ENCODE measurements around the gene POR.
A peak's percentile ranks its signal among the peaks of the same experiment; 100 is the strongest.

Gene POR

DNA sequence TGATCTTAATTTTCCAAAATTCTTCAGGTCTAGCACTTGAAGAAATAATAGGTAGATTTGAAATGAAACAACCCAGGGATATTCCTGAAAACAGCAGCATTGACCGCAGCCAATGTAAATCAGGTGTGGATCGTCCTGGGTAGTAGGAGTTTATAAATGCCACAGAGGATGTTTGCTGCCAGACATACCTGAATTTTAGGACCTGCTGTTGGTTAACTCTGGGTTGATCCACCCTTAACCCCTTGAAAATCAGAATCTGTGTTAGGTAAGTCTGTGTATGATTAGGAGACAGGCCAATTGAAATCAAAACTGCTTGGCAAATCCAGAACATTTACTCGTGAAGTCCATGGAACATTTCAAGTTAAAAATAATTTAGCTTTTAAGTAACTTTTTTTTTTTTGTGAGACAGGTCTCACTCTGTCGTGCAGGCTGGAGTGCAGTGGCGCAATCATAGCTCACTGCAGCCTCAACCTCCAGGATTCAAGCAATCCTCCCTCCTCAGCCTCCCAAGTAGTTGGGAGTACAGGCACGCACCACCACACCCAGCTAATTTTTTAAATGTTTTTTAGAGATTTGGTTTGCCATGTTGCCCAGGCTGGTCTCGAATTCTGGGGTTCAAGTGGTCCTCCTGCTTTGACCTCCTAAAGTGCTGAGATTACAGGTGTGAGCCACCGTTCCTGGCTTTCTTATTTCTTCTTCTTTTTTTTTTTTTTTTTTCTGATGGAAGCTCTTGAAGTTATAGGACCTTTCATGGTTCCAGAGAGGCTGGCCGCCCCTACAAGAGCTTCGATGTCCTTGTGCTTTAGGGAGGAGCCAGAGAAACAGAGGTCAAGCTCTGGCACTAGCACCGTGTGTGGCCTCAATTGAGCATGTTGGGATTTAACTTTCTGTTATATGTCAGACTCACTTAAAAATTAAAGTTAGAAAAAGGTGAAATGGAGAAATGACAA, 2.0 kb downstream of the POR start:
- DNase-seq, result no peak

DNA sequence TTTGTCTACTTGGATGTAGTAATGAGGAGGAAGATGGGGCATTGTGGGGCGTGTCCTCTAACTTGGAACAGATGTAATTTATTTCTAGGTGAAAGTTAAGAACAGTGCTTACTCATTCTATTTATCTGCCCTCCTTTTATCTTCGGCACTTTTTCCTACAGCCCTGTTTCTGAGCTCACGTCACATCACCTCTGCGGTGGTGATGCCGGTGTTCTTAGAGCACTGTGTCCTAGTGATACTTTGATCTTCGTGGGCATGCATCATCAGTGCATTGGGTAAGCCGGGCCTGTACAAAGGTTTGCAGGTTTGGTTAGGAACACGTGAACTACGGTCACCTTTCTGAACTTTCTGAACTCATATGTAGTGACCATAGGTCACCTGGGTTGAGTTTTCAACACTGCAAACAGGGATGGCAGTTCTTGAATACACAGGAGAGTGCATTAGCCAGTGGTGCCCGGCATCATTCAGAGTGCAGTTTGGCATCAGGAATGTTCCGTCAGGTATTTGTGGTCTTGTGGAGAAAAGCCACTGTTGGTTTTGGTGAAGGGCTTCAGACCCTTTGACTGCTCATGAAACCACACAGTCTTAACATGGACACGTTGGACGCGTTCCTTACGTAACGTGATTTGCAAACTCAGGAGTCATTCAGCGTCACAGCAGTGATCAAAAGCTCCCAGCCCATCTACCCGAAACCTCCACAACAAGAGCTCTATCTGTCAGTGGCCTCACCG, 5.6 kb downstream of the POR start:
- DNase-seq, result peak in 1 of 2 experiments; percentile 65

DNA sequence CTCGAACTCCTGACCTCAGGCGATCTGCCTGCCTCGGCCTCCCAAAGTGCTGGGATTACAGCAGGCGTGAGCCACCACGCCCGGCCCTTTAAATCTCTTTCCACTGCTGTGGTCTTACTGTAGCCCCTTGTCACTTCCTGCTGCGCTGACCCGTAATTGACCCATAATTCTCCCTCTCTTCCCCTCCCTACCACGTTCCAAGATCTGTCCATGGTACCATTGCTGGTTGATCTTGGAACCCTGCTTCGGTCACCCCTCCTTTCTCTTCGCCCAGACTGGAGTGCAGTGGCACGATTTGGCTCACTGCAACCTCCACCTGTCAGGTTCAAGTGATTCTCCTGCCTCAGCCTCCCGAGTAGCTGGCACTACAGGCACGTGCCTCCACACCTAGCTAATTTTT, 6.5 kb downstream of the POR start:
- DNase-seq, result no peak

DNA sequence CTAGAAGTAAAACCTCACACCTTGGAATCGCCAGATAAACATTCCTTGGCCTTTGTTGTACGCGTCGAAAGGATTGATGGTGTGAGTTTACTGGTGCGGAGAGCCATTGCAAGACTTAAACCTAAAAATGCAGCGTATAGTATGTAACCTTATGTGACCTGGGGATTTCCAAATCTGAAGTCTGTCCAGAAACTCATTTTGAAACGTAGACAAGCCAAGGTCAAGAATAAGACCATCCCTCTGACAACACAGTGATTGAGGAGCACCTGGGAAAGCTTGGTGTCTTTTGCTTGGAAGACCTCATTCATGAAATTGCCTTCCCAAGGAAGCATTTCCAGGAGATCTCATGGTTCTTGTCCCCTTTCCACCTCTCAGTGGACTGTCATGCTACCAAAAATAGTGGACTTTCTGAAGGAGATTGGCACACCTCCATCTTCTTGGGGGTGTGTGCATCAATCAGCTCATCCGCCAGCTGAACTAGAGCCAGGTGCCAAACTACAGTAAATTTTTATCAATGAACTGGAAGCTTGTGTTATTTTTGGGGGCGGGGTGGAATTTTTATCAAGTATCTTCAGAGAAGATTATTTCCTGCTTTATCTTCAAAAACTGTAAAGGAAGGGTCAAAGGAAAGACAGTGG, 8.1 kb downstream of the POR start:
- DNase-seq, result no peak

DNA sequence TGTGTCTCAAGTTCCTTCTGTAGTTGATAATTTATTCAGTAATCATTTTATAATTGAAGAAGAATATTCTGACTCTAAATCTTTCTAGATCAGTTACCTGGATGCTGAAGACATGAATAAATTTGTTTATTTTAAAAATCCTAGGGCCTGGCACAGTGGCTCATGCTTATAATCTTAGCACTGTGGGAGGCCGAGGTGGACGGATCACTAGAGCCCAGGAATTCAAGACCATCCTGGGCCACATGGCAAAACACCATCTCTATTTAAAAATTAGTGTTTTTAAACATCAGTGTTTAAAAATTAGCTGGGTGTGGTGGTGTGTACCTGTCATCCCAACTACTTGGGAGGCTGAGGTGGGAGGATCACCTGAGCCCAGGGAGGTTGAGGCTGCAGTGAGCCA, 9.3 kb downstream of the POR start:
- DNase-seq, result no peak

DNA sequence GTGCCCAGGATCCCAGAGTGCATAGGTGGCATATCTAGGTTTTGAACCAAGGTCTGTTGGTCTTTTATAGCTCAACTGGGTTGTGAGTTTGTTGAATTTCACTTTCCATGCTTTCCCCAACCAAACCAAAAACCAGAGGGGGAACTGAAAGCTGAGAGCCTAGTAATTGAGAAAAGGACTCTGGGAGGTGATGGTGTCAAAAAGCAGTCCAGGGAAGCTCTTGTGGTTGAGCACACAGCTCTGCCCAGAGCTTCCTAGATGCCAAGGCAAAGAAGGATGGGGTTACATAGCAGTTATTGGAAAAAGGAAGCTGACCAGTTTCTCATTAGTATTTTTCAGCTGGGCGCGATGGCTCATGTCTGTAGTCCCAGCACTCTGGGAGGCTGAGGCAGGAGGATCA, 9.9 kb downstream of the POR start:
- no peak for DNase-seq

DNA sequence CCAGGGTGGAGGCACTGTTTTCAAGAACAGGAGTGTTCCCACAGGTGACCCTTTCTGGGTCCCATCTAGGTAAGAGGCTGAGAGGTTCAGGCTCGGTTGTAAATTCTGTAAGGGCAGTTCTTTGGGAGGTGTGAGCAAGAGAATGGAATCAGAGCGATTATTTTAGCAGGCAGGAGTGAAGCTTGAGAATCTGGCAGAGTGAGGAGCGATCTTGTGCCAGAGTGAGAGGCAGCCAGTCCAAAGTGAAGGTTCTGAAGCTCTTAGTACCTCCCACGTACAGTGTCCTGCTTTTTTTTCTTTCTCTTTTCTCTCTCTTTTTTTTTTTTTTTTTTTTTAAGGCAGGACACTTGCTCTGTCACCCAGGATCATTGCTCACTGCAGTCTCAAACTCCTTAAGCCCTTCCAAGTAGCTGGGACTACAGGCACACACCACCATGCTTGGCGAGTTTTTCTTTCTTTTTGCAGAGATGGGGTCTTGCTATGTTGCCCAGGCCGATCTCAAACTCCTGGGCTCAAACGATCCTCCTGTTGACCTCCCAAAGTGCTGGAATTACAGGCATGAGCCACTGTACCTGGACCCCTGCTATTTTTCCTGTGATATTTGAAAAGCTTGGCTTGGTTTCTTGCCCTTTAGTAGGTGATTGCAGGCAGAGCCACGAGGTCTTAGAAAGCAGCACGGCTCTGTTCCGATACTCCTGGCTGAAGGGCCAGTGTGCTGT, 10.9 kb downstream of the POR start:
- DNase-seq, result no peak

DNA sequence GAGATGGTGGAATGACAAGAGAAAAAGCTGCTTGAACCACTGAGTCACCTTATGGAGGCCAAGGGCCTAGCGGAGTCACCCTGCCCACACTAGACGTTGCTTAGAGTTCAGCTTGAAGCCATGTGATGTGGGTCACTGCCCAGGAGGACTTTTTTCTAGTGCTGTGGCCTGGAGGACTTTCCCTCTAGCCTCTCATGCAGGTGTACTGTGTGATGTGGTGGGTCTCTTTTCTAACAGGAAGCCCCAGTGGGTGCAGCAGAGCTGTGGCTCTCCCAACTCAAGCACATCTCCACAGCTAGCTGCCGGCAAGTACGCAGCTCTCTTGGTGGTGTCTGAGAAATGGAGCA, 13.6 kb downstream of the POR start:
- DNase-seq, result no peak

DNA sequence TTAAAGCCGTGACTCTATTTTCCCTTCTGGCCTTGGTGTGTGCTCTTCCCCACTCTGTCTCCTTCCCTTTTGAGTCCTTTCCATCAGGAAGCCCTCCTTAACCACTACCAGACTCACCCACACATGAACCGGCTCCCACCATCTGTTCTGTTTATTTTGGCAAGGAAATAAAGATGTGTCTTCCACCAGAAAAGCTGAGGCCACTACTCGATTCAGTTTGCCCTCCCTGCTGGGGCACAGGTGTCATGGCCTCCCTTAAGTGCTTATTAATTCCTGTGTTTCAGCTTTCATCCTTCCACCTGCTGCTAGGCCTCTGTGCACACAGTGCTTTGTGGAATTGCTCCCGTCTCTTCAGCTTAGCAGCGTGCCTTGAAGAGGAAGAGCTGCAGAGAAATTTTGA, 16.7 kb downstream of the POR start:
- DNase-seq, result no peak

DNA sequence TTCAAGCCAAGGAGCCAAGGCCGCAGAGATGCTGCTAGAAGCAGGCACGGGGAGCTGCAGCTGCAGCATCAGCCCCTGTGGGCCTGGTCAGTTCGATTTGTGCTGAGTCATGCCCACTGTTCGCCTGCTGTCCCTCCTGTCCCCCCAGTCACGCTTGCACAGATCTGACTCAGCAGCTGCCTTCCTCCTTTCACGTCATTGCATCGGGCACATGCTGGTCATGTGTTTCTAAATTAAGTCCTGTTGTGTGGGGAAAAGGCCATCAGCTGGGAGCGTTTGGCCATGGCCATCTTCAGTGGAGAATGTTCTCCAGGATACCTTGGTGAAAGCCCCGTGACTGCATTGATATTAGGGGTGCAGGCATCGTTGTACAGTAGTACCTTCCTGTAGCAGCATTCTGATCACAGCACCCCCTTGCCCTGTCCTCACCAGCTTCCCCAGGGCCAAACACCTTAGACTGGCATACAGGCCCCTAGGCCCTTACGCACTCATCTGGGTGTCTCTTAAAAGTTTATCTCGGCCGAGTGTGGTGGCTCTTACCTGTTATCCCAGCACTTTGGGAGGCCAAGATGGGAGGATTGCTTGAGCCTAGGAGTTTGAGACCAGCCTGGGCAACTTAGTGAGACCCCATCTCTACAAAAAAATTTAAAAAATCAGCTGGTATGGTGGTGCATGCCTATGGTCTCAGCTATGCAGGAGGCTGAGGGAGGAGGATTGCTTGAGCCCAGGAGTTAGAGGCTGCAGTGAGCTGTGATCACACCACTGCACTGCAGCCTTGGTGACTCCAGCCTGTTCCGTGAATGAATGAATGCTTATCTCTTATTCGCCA, 23.2 kb downstream of the POR start:
- no peak for DNase-seq

DNA sequence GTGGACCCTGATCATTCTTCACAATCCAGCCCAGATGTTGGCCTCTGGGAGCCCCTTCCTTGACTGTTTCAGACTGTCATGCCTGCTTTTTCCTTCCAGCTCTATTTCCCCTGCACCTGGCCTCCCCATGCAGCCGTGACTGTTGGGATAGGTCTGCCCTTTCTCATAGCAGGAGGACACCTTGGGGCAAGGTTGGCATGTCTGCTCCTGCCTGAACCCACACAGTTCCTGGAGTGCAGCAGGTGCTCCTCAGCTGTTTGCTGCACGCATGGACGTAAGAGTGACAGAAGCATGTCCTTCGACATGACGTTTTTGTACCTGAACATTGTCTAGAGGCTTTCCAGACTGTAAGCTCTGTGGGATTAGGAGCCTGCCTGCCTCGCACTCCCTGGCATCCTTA, 24.0 kb downstream of the POR start:
- no peak for DNase-seq

DNA sequence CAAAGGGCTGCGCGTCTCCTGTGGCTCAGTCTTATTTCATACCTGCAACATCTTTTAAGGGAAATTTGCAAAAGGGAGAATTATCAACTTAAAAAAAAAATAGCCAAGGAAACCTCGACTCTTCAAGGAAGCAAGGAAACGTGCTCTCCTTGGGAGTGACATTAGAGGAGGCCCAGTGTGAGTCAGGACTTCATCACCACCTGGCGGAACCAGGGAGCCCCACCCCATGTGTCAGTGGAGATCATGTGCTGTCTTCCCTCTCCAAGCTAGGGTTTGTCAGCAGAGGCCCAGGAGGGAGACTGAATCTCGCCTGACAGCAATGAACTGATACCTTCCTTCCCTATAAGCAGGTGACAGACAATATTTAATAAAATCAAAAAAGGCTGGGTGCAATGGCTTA, 28.9 kb downstream of the POR start:
- no peak for DNase-seq

DNA sequence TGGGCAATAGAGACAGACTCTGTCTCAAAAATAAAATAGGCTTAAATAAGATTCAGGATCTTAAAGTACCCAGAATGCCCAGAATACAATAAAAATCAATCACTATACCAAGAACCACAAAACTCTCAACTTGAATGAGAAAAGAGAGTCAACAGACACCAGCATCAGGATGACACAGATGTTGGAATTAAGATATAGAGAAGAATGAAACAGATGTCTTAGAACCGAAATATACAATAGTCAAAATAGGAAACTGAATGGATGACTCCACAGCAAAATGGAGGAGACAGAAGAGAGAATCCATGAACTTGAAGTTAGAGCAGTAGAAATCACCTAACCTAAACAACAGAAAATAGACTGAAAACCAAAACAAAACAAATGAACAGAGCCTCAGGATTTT, 29.6 kb downstream of the POR start:
- no peak for DNase-seq

DNA sequence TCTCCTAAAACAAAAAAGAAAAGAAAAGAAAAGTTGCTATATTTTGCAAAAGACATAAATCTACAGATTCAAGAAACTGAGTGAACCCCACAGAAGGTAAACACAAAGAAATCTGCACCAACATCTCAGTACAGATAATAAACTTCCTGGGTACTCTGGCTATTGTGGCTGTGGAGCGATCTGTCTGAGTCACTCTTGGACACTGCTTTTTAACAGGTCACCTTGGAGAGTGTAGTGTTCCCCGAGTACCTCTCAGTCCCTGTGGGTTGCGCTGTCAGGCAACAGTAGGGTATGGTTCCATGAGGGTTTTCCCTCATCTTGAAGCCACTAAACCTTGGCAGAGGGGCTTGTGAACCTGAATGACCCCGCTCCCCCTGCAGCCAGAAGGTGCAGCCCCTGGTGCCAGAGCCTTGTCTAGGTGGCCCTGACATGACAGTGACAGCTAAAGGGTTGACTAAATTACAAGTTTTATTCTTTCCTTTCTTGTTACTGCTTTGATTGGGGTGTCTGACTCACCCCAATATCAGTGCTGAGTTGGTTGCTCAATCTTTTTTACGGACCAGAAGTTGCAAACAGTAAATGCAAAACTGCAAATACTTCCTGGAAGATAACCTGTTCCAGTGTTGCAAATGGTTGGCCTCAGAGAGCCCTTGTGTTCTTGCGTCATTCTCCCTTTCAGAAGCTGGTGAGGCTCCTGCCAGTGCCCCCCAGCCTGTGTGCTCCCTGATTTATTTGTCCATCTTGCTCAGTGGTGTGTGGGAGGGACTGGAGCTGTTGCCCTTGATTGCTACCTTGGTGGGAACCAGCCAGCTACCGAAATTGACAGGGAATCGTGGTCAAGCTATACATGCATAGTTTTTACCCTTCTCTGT, 30.6 kb downstream of the POR start:
- no peak for DNase-seq

DNA sequence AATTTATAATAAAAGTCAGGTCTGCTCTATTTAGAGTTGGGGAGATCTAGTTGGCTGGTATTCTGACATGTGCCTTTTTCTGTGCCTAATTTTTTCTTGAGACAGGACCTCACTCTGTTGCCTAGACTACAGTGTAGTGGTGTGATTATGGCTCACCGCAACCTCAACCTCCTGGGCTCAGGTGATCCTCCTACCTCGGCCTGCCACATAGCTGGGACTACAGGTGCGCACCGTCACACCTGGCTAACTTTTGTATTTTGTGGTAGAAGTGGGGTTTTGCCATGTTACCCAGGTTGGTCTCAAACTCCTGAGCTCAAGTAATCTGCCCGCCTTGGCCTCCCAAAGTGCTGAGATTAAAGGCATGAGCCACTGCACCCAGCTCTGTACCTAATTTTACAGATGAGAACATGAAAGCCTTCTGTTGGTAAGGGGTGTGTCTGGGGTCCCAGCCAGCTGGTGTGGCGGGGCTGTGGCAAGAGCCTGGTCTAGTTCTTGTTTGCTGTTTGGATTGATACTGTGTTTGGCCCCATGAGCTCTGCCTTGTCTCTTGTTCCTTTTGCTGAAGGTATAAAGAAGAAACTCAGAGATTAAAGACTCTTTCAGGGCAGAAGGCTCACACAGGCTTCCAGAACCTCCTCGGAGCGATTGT, 31.4 kb downstream of the POR start:
- no peak for DNase-seq

DNA sequence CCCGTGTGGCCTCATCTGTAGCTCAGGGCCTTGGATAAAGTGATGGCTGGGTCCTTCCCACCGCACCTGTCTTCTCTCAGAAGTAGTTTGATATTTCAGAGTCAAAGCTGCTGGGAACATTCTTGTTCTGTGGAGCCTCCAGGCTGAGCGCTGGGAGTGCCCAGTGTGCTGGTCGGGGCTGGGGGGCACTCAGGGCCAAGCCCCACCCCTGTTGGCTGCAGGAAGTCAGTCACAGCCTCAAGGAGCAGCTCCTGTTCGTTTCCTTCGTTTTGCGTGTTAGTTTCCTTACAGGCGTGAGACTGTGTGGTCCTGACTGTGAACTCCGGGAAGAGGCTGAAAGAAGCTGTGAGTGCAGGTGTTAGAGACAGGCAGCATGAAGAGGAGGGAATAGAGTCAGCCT, 33.2 kb downstream of the POR start:
- DNase-seq, result no peak

DNA sequence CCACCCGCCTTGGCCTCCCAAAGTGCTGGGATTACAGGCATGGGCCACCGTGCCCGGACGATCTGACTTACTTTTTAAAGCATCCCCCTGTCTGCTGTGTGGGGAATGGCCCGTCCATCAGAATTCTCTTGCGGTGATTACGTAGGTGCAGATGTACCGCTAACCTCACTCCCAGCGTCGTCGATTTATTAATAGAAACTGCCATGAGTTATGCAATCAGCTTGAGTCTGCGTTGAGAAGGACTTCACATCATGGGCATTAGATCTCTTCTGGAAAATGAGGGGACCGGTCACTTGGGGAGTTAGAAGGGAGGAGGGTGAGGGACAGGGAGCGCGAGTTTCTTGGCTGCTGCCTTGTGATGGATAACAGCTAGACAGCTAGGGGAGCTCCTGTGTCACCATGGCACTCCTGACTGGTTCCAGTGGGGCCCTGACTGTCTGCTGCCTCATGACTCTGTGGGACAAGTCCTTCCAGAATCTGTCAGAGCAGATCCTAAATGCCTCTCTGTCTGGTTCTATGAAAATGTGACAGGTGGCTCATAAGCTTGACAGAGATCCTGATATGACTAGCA, 35.2 kb downstream of the POR start:
- DNase-seq, result no peak

DNA sequence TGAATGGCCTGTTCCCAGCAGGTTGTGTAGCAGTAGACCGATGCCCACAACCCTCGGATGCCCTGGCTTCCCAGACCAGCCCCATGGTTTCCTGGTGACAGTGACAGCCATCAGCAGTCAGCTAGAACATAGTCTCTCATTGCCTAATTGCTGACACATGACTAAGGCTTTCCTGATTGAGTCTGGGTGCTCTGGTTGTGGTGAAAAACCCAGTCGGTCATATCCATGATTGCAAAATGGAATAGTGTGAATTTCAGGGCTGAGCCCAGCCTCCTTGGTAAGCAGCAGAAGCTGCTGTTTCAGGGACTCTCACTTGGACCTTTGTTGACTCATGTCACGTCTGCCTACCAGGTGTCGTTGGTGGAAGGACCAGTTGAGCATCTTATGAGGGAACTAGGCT, 36.6 kb downstream of the POR start:
- no peak for DNase-seq

DNA sequence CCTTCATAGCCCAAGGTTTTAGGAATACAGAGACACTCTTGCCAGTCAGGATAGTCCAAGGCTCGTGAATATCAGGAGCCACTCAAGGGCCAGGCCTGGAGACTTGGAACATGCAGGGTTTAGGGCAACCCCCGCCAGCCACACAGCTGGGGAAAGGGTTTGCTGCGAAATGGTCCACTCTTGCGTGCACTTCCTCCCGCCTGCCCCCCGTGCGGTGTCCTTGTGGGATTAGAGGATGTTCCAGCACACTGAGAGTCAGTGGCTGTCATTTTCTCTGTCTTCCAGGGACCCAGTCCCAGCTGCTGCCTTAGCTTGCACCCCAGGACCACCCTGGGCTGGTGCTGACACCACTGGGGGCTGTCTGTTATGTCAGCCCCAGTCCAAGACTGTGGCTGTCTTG, 38.5 kb downstream of the POR start:
- no peak for DNase-seq

DNA sequence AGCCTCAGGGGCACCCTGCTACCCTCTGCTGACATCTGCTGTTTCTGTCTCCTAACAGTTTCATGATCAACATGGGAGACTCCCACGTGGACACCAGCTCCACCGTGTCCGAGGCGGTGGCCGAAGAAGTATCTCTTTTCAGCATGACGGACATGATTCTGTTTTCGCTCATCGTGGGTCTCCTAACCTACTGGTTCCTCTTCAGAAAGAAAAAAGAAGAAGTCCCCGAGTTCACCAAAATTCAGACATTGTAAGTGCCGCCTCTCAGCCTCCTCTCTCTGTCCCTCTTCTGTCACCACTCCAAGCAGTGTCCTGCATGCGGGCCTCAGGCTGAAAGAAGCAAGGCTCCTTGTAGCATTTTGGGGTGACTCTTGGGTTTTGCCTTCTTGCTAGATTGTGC, 39.0 kb downstream of the POR start:
- no peak for DNase-seq

Measured in stimulated activated CD4-positive, alpha-beta T cell treated with anti-CD3 and anti-CD28 coated beads, Interleukin-4, amount 100 ng/mL, for 4 hours (primary cell).